WTC11 (cell line): ENCODE results near the gene CYP21A2.
"Not testable (repeated sequence)": the region's sequence is repeated elsewhere in the genome, so short reads cannot be mapped to it uniquely, and the experiment has no call there.

ENCODE experiments used
- NFE2L1 ChIP-seq: sonication (generic); formaldehyde crosslinking; IDR thresholded peaks from 2 replicates; pipeline ENCODE4 v1.8.1; 2023; ENCODE audit warnings: missing genetic modification reagents
- NR3C1 ChIP-seq: sonication (generic); formaldehyde crosslinking; conservative IDR thresholded peaks from 2 replicates; pipeline ENCODE4 v1.8.1; 2023; ENCODE audit warnings: low read depth, mild to moderate bottlenecking, missing genetic modification reagents
- SMAD3 ChIP-seq: sonication (generic); formaldehyde crosslinking; IDR thresholded peaks from 2 replicates; pipeline ENCODE4 v1.8.0; 2022; ENCODE audit warnings: missing genetic modification reagents, mild to moderate bottlenecking, borderline replicate concordance
- TF ChIP-seq, protein P1 (sequence below): fragments of 200-600 bp; IDR thresholded peaks from 2 replicates; pipeline ENCODE4 v1.8.0; 2022; ENCODE audit warnings: antibody characterized with exemption
- TF ChIP-seq, protein P2 (sequence below): sonication (generic); formaldehyde crosslinking; IDR thresholded peaks from 2 replicates; pipeline ENCODE4 v1.8.1; 2023; ENCODE audit warnings: mild to moderate bottlenecking, missing genetic modification reagents

- TF ChIP-seq, protein P1, sequence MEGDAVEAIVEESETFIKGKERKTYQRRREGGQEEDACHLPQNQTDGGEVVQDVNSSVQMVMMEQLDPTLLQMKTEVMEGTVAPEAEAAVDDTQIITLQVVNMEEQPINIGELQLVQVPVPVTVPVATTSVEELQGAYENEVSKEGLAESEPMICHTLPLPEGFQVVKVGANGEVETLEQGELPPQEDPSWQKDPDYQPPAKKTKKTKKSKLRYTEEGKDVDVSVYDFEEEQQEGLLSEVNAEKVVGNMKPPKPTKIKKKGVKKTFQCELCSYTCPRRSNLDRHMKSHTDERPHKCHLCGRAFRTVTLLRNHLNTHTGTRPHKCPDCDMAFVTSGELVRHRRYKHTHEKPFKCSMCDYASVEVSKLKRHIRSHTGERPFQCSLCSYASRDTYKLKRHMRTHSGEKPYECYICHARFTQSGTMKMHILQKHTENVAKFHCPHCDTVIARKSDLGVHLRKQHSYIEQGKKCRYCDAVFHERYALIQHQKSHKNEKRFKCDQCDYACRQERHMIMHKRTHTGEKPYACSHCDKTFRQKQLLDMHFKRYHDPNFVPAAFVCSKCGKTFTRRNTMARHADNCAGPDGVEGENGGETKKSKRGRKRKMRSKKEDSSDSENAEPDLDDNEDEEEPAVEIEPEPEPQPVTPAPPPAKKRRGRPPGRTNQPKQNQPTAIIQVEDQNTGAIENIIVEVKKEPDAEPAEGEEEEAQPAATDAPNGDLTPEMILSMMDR = not testable (repeated sequence)
- TF ChIP-seq, protein P2, sequence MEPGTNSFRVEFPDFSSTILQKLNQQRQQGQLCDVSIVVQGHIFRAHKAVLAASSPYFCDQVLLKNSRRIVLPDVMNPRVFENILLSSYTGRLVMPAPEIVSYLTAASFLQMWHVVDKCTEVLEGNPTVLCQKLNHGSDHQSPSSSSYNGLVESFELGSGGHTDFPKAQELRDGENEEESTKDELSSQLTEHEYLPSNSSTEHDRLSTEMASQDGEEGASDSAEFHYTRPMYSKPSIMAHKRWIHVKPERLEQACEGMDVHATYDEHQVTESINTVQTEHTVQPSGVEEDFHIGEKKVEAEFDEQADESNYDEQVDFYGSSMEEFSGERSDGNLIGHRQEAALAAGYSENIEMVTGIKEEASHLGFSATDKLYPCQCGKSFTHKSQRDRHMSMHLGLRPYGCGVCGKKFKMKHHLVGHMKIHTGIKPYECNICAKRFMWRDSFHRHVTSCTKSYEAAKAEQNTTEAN (CRISPR knock-in tag) = not testable (repeated sequence)
- not testable (repeated sequence) for TF ChIP-seq NFE2L1 (CRISPR knock-in tag); NR3C1 (CRISPR knock-in tag); SMAD3
Measured at GRCh38 chr6:32004393-32004792, 33.8 kb upstream of the CYP21A2 start.
